ENCODE measurements around the gene OTUD6A. TPM values are rescaled to one million over a fixed set of nuclear protein-coding genes. Genes with fewer than 3 reads are reported as not detected.

The OTUD6A gene
- polyA plus RNA-seq, 3 donors: not detected

- Histone ChIP-seq H2AFZ (ENCODE audit: insufficient read depth, low read depth, low read length, poor library complexity, severe bottlenecking) (no peak overlapping the region), H3K27me3 (ENCODE audit: control insufficient read depth in 2 of 2, insufficient read depth in 2 of 2, low read length in 2 of 2) (peaks cover 0 to 2% of the 10 kb centered on the region in 2 donors), H3K27ac (ENCODE audit: low read depth in 1 of 2, low read length in 2 of 2) (no peak overlapping the region), H3K4me1 (ENCODE audit: control insufficient read depth in 1 of 2, insufficient read depth in 2 of 2, low read length in 2 of 2) (no peaks in the 10 kb centered on the region), H3K4me3 (replicated peaks in 1 of 3; ENCODE audit: low read depth in 2 of 3, low read length in 3 of 3) (no peak overlapping the region), H3K79me2 (ENCODE audit: insufficient read depth, low read length) (no peaks in the 10 kb centered on the region), H3K36me3 (replicated peaks in 1 of 2; ENCODE audit: control insufficient read depth in 1 of 2, insufficient read depth in 2 of 2, low read length in 2 of 2) (no peaks in the 10 kb centered on the region), H3K9ac (ENCODE audit: insufficient read depth, low read length, poor library complexity, severe bottlenecking) (no peak overlapping the region), H3K9me3 (replicated peaks in 1 of 2; ENCODE audit: control insufficient read depth in 1 of 2, insufficient read depth in 1 of 2, low read length in 2 of 2) (no peaks in the 10 kb centered on the region), H4K20me1 (ENCODE audit: insufficient read depth, low read length) (no peaks in the 10 kb centered on the region), H3K4me2 (replicated peaks; ENCODE audit: extremely low read depth, low read length, poor library complexity, severe bottlenecking) (no peak overlapping the region)
- no peak overlapping the region for H3K4me3 Mint-ChIP-seq
- no peak for TF ChIP-seq CTCF (IDR thresholded peaks at IDR 0.05)
- no peaks in the 10 kb centered on the region for H3K36me3 Mint-ChIP-seq
- WGBS (ENCODE audit: insufficient coverage): no CpG with 5 or more reads among the region's 4 CpGs
- no peak for DNase-seq
- H3K4me1 Mint-ChIP-seq: no peaks in the 10 kb centered on the region
- H3K27me3 Mint-ChIP-seq (ENCODE audit: low read depth in 3 of 3): peaks cover 0 to 13% (median 0%) of the 10 kb centered on the region in 3 donors
- no peak overlapping the region for H3K27ac Mint-ChIP-seq
- H3K9me3 Mint-ChIP-seq: peaks cover 0 to 3% (median under 1%) of the 10 kb centered on the region in 7 donors
- intact Hi-C loops (cut with micrococcal nuclease): no loop called here
These were observed 39.6 kb upstream of the OTUD6A start for GRCh38 chrX:70022616-70023015.

- intact Hi-C loops (cut with micrococcal nuclease): no loop called here
- DNase-seq: no peak
- no peaks in the 10 kb centered on the region for H3K4me1 Mint-ChIP-seq
- Histone ChIP-seq H3K9me3 (replicated peaks in 1 of 2; ENCODE audit: control insufficient read depth in 1 of 2, insufficient read depth in 1 of 2, low read length in 2 of 2) (no peaks in the 10 kb centered on the region), H4K20me1 (ENCODE audit: insufficient read depth, low read length) (no peaks in the 10 kb centered on the region), H3K27ac (ENCODE audit: low read depth in 1 of 2, low read length in 2 of 2) (no peak overlapping the region), H3K79me2 (ENCODE audit: insufficient read depth, low read length) (no peaks in the 10 kb centered on the region), H3K4me3 (replicated peaks in 1 of 3; ENCODE audit: low read depth in 2 of 3, low read length in 3 of 3) (no peak overlapping the region), H3K36me3 (replicated peaks in 1 of 2; ENCODE audit: control insufficient read depth in 1 of 2, insufficient read depth in 2 of 2, low read length in 2 of 2) (no peaks in the 10 kb centered on the region), H3K4me2 (replicated peaks; ENCODE audit: extremely low read depth, low read length, poor library complexity, severe bottlenecking) (no peak overlapping the region), H2AFZ (ENCODE audit: insufficient read depth, low read depth, low read length, poor library complexity, severe bottlenecking) (no peak overlapping the region), H3K9ac (ENCODE audit: insufficient read depth, low read length, poor library complexity, severe bottlenecking) (no peak overlapping the region), H3K27me3 (ENCODE audit: control insufficient read depth in 2 of 2, insufficient read depth in 2 of 2, low read length in 2 of 2) (peaks cover 0 to 2% of the 10 kb centered on the region in 2 donors), H3K4me1 (ENCODE audit: control insufficient read depth in 1 of 2, insufficient read depth in 2 of 2, low read length in 2 of 2) (no peaks in the 10 kb centered on the region)
- no peak overlapping the region for H3K4me3 Mint-ChIP-seq
- no peaks in the 10 kb centered on the region for H3K9me3 Mint-ChIP-seq
- no peak for TF ChIP-seq CTCF (IDR thresholded peaks at IDR 0.05)
- H3K27me3 Mint-ChIP-seq (ENCODE audit: low read depth in 3 of 3): peaks cover 0 to 17% (median 1%) of the 10 kb centered on the region in 3 donors
- no peaks in the 10 kb centered on the region for H3K36me3 Mint-ChIP-seq
- H3K27ac Mint-ChIP-seq: no peak overlapping the region
- WGBS (ENCODE audit: insufficient coverage): no CpG with 5 or more reads among the region's 1 CpG
These were observed 36.8 kb upstream of the OTUD6A start for GRCh38 chrX:70025464-70025863.
